ENCODE measurements around the gene ZNF799. TPM values are rescaled to one million over a fixed set of nuclear protein-coding genes. Genes with fewer than 3 reads are reported as not detected.
"Not testable (repeated sequence)": the region's sequence is repeated elsewhere in the genome, so short reads cannot be mapped to it uniquely, and the experiment has no call there.

Gene ZNF799
- total RNA-seq, 1 donor from 2014 or later: 8.7 TPM

DNA sequence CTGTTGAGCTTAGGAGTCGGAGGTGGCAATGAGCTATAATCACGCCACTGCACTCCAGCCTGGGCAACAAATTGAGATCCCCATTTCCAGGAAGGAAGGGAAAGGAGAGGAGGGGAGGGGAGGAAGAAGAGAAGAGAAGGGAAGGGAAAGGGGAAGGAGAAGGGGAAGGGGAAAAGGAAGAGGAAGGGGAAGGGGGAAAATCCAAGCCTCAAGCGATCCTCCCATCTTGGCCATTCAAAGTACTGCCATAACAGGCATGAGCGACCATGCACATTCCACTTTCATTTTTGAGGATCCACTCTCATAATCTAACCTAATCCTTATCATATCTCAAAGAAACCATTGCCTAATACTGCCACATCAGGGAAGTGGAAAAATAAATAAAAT, 24.8 kb upstream of the ZNF799 start:
- H3K4me3 ChIP-seq: no peak overlapping the region
- peaks cover 6% of the 10 kb centered on the region for H3K9me3 ChIP-seq
- H3K4me1 ChIP-seq: no peaks in the 10 kb centered on the region
- TF ChIP-seq, protein P1, sequence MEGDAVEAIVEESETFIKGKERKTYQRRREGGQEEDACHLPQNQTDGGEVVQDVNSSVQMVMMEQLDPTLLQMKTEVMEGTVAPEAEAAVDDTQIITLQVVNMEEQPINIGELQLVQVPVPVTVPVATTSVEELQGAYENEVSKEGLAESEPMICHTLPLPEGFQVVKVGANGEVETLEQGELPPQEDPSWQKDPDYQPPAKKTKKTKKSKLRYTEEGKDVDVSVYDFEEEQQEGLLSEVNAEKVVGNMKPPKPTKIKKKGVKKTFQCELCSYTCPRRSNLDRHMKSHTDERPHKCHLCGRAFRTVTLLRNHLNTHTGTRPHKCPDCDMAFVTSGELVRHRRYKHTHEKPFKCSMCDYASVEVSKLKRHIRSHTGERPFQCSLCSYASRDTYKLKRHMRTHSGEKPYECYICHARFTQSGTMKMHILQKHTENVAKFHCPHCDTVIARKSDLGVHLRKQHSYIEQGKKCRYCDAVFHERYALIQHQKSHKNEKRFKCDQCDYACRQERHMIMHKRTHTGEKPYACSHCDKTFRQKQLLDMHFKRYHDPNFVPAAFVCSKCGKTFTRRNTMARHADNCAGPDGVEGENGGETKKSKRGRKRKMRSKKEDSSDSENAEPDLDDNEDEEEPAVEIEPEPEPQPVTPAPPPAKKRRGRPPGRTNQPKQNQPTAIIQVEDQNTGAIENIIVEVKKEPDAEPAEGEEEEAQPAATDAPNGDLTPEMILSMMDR (IDR thresholded peaks at IDR 0.05): no peak
- DNase-seq (no peak), ATAC-seq (no peak)
- H3K36me3 ChIP-seq: peaks cover 6% of the 10 kb centered on the region
- intact Hi-C loops (cut with DNase I): no loop called here
- H3K27me3 ChIP-seq: no peaks in the 10 kb centered on the region
- no peak overlapping the region for H3K27ac ChIP-seq

DNA sequence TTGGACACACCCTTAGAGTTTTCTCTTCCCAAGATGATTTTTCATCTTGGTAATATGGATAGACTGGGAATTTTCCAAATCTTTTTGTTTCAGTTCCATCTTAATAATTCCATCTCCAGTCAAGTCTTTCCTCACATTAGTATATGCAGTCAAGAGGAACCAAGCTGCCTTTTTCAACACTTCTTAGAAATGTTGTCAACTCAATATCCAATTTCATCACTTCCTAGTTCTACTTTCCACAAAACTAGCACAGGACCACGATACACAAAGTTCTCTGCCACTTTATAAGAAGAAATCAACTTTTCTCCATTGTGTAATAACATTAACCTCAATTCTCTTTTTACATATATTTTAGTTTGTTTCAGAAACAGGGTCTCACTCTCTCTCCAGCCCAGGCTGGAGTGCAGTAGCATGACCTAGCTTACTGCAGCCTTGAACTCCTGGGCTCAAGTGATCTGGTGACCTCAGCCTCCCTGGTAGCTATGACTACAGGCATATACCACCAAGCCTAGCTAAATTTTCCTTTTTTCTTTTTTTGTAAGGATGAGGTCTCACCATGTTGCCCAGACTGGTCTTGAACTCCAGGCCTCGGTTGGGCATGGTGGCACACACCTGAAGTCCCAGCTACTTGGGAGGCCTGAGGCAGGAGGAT, 24.3 kb upstream of the ZNF799 start:
- intact Hi-C loops (cut with DNase I): no loop called here
- ATAC-seq (no peak), DNase-seq (no peak)
- H3K4me1 ChIP-seq: no peaks in the 10 kb centered on the region
- H3K9me3 ChIP-seq: peaks cover under 1% of the 10 kb centered on the region
- TF ChIP-seq, protein P1 (IDR thresholded peaks at IDR 0.05): no peak
- no peak overlapping the region for H3K4me3 ChIP-seq
- no peak overlapping the region for H3K27ac ChIP-seq
- no peaks in the 10 kb centered on the region for H3K27me3 ChIP-seq
- H3K36me3 ChIP-seq: peaks cover under 1% of the 10 kb centered on the region

DNA sequence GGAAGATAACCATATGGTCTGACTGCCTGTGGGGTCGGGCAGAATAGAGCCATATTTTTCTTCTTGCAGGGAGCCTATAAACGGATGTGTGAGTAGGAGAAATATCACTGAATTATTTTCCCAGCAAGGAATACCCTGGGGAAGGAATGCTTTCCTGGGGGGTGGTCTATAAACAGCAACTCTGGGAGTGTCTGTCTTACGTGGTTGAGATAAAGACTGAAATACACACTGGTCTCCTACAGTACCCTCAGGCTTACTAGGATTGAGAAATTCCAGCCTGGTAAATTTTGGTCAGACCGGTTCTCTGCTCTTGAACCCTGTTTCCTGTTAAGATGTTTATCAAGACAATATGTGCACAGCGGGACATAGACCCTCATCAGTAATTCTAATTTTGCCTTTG, 16.2 kb upstream of the ZNF799 start:
- H3K27ac ChIP-seq; H3K4me1 ChIP-seq; H3K9me3 ChIP-seq; H3K27me3 ChIP-seq; ATAC-seq; H3K36me3 ChIP-seq; intact Hi-C loops (cut with DNase I); DNase-seq; H3K4me3 ChIP-seq: not testable (repeated sequence)

- H3K4me3 ChIP-seq: no peak overlapping the region
- H3K36me3 ChIP-seq: no peaks in the 10 kb centered on the region
- no peaks in the 10 kb centered on the region for H3K4me1 ChIP-seq
- DNase-seq (no peak), ATAC-seq (no peak)
- intact Hi-C loops (cut with DNase I): no loop called here
- TF ChIP-seq, protein P1 (IDR thresholded peaks at IDR 0.05): no peak
- H3K9me3 ChIP-seq: no peaks in the 10 kb centered on the region
- no peaks in the 10 kb centered on the region for H3K27me3 ChIP-seq
- no peak overlapping the region for H3K27ac ChIP-seq
Observed at GRCh38 chr19:12411893-12412292, 10.8 kb upstream of the ZNF799 start.

- H3K27me3 ChIP-seq; intact Hi-C loops (cut with DNase I); H3K36me3 ChIP-seq; H3K9me3 ChIP-seq; H3K4me1 ChIP-seq: not testable (repeated sequence)
- Histone ChIP-seq H3K4me3 (peak overlapping the region; percentile 74), H3K27ac (peak overlapping the region; percentile 78)
- ATAC-seq: peak; percentile 59
- DNase-seq: peak; percentile 78
Observed at GRCh38 chr19:12399901-12400632, 1.0 kb downstream of the ZNF799 start.

GRCh38 chr19:12391148-12391547, 9.9 kb downstream of the ZNF799 start:
- H3K4me1 ChIP-seq; DNase-seq; H3K27ac ChIP-seq; H3K9me3 ChIP-seq; H3K27me3 ChIP-seq; H3K4me3 ChIP-seq; ATAC-seq; intact Hi-C loops (cut with DNase I): not testable (repeated sequence)
- peaks cover 25% of the 10 kb centered on the region for H3K36me3 ChIP-seq

- H3K36me3 ChIP-seq: peaks cover 15% of the 10 kb centered on the region
- not testable (repeated sequence) for H3K27me3 ChIP-seq
Observed at GRCh38 chr19:12386365-12386764, 14.7 kb downstream of the ZNF799 start.

More at GRCh38 chr19:12386365-12386764, 14.7 kb downstream of the ZNF799 start:
- H3K9me3 ChIP-seq; intact Hi-C loops (cut with DNase I); H3K27ac ChIP-seq; H3K4me3 ChIP-seq; DNase-seq; H3K4me1 ChIP-seq; ATAC-seq: not testable (repeated sequence)

Measured in upper lobe of right lung (tissue), 1 donor.